K562 (cell line): ENCODE data around the gene LAMTOR4. TPM values are rescaled to one million over a fixed set of nuclear protein-coding genes. Genes with fewer than 3 reads are reported as not detected.

Experiments used
- ARID3B ChIP-seq: fragments of 250-450 bp; sonication (Bioruptor Pico); IDR thresholded peaks from 2 replicates; pipeline ENCODE4 v1.4.0; 2020; ENCODE audit warnings: borderline replicate concordance
- CBX3 ChIP-seq, 2 experiments: IDR thresholded peaks; 1 replicate in 1 of 2; 2 replicates in 1 of 2; pipeline ENCODE4 v1.6.1; 2012; ENCODE audit warnings: inconsistent platforms in 2 of 2, low read length in 2 of 2, borderline replicate concordance in 1 of 2, control low read depth in 1 of 2
- CHD4 ChIP-seq: fragments of 200-600 bp; sonication (generic); IDR thresholded peaks from 3 replicates; pipeline ENCODE4 v1.6.1; 2012; ENCODE audit warnings: low read depth, mild to moderate bottlenecking, mixed read lengths, low read length, inconsistent platforms; ENCODE audit not compliant: insufficient read depth, insufficient replicate concordance, poor library complexity, severe bottlenecking
- ETV6 ChIP-seq, 3 experiments: fragments of 150-350 bp in 1 of 3; sonication (generic) in 1 of 3; formaldehyde crosslinking in 1 of 3; IDR thresholded peaks; 2 replicates each; pipeline versions ENCODE4 v1.6.1 to v1.8.0; 2014 to 2022; ENCODE audit warnings: borderline replicate concordance in 2 of 3, low read depth in 2 of 3, antibody characterized with exemption in 1 of 3, low read length in 1 of 3, mild to moderate bottlenecking in 1 of 3, missing genetic modification reagents in 1 of 3
- GATA2 ChIP-seq: sonication (generic); formaldehyde crosslinking; IDR thresholded peaks from 2 replicates; pipeline ENCODE4 v1.4.0; 2020; ENCODE audit warnings: mild to moderate bottlenecking, missing genetic modification reagents
- HDAC2 ChIP-seq: fragments of 450-650 bp; IDR thresholded peaks from 2 replicates; pipeline ENCODE4 v1.6.1; 2016; ENCODE audit warnings: mild to moderate bottlenecking
- KHSRP ChIP-seq: fragments of 450-650 bp; IDR thresholded peaks from 2 replicates; pipeline ENCODE4 v1.6.1; 2017
- L3MBTL2 ChIP-seq: fragments of 450-650 bp; IDR thresholded peaks from 2 replicates; pipeline ENCODE4 v1.6.1; 2016; ENCODE audit warnings: mild to moderate bottlenecking, moderate library complexity
- MEF2D ChIP-seq: conservative IDR thresholded peaks from 2 replicates; pipeline ENCODE4 v1.6.1; 2016; ENCODE audit warnings: low read depth, missing genetic modification characterization, missing compliant biosample characterization
- MTA1 ChIP-seq: fragments of 450-650 bp; IDR thresholded peaks from 2 replicates; pipeline ENCODE4 v1.6.1; 2017; ENCODE audit warnings: borderline replicate concordance
- NR1H2 ChIP-seq: sonication (generic); formaldehyde crosslinking; IDR thresholded peaks from 2 replicates; pipeline ENCODE4 v1.4.0; 2020; ENCODE audit warnings: mild to moderate bottlenecking, missing genetic modification reagents
- PML ChIP-seq: IDR thresholded peaks from 2 replicates; pipeline ENCODE4 v1.6.1; 2012; ENCODE audit warnings: low read length, inconsistent platforms
- POLR2AphosphoS5 ChIP-seq: IDR thresholded peaks from 2 replicates; pipeline ENCODE4 v1.6.1; 2011; ENCODE audit warnings: mild to moderate bottlenecking, low read depth, low read length, moderate library complexity; ENCODE audit not compliant: control insufficient read depth, insufficient read depth
- RBM22 ChIP-seq: fragments of 200-400 bp; formaldehyde crosslinking; IDR thresholded peaks from 2 replicates; pipeline ENCODE4 v1.6.1; 2018; ENCODE audit warnings: low read length, low read depth; ENCODE audit not compliant: poor library complexity, severe bottlenecking
- RBM39 ChIP-seq: fragments of 200-400 bp; formaldehyde crosslinking; optimal IDR thresholded peaks from 2 replicates; pipeline ENCODE3; 2018; ENCODE audit warnings: low read depth, low read length
- SRF ChIP-seq, 2 experiments: fragments of 250-450, 450-650 bp in 1 of 2; sonication (Bioruptor Pico) in 1 of 2; sonication (generic) in 1 of 2; formaldehyde crosslinking; IDR thresholded peaks; 2 replicates each; pipeline versions ENCODE4 v1.5.0 to v1.5.1; 2020 to 2022; ENCODE audit warnings: mild to moderate bottlenecking in 1 of 2, missing genetic modification reagents in 1 of 2
- ZBTB34 ChIP-seq: fragments of 250-450 bp; sonication (Bioruptor Pico); IDR thresholded peaks from 2 replicates; pipeline ENCODE4 v1.8.0; 2021; ENCODE audit warnings: mild to moderate bottlenecking, moderate library complexity
- polyA plus RNA-seq, 8 experiments: library from polyadenylated mRNA; depleted of rRNA in 4 of 8; stranded (reverse) in 5 of 8; unstranded in 3 of 8; fragments of >200 nt; fragmentation: Nextera tagmentation in 2 of 8; fragmentation: Illumina TruSeq in 1 of 8; extraction: Ambion mirVana in 2 of 8; extraction: Trizol in 1 of 8; gene quantifications; 2 replicates each; pipeline versions ENCODE4 v1.2.1 to v1.2.3, GENCODE V29; 2011 to 2014; ENCODE audit warnings: inconsistent platforms in 1 of 8, missing spikeins in 1 of 8
- total RNA-seq, 7 experiments: library from RNA; depleted of rRNA in 6 of 7; stranded (reverse); fragments of >200 nt in 6 of 7; fragmentation: Illumina TruSeq in 2 of 7; extraction: Trizol in 2 of 7; gene quantifications; 2 replicates each; pipeline versions ENCODE4 v1.2.1 to v1.2.3, GENCODE V29; 2011 to 2021; ENCODE audit warnings: low replicate concordance in 1 of 7
- TF ChIP-seq, protein P1 (sequence below), 2 experiments: fragments of 450-650 bp; conservative IDR thresholded peaks; 2 replicates each; pipeline ENCODE4 v1.6.1; 2017; ENCODE audit warnings: mild to moderate bottlenecking in 2 of 2, moderate library complexity in 2 of 2
- TF ChIP-seq, protein P2 (sequence below): sonication (generic); formaldehyde crosslinking; IDR thresholded peaks from 2 replicates; pipeline ENCODE4 v1.8.1; 2023; ENCODE audit warnings: mild to moderate bottlenecking, missing genetic modification reagents

LAMTOR4 gene
- total and polyA plus RNA-seq, 9 of the 15 experiments (the other 6 are each of a cell fraction or from before 2014, with no cell fraction given): 79.6 to 314 (median 195) TPM

GRCh38 chr7:100158229-100159098 is 9.7 kb downstream of the LAMTOR4 start, which contains the start of gene TRAPPC14 (continued):
- TF ChIP-seq ZBTB34 (CRISPR knock-in tag): no peak
- peak; percentile 79 for TF ChIP-seq POLR2AphosphoS5
- TF ChIP-seq RBM22: peak; percentile 84
- TF ChIP-seq NR1H2 (CRISPR knock-in tag): no peak
- TF ChIP-seq, protein P1, sequence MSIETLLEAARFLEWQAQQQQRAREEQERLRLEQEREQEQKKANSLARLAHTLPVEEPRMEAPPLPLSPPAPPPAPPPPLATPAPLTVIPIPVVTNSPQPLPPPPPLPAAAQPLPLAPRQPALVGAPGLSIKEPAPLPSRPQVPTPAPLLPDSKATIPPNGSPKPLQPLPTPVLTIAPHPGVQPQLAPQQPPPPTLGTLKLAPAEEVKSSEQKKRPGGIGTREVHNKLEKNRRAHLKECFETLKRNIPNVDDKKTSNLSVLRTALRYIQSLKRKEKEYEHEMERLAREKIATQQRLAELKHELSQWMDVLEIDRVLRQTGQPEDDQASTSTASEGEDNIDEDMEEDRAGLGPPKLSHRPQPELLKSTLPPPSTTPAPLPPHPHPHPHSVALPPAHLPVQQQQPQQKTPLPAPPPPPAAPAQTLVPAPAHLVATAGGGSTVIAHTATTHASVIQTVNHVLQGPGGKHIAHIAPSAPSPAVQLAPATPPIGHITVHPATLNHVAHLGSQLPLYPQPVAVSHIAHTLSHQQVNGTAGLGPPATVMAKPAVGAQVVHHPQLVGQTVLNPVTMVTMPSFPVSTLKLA (conservative IDR thresholded peaks at IDR 0.05): peak; percentile 66 to 85
- TF ChIP-seq ARID3B: 0 out of 2 replicates have a peak, but pooled peaks have one; percentile 19
- peak; percentile 70; the same call in 1 of the 2 replicates for TF ChIP-seq PML
- TF ChIP-seq CHD4: peak; percentile 73
- TF ChIP-seq MEF2D (tag): no peak
- TF ChIP-seq CBX3 (IDR thresholded peaks at IDR 0.05; ENCODE audit: borderline replicate concordance in 1 of 2, low read length in 2 of 2): peak in 1 of 2 experiments; percentile 54; a peak in 1 of 3 replicates
- TF ChIP-seq SRF (CRISPR knock-in tag; IDR thresholded peaks at IDR 0.05): no peak; a peak in 1 of 4 replicates
- TF ChIP-seq RBM39: no peak
- TF ChIP-seq HDAC2: peak; percentile 66; the same call in 1 of the 2 replicates
- peak in 1 of 2 experiments; percentile 50; a peak in 2 of 4 replicates for TF ChIP-seq ETV6 (IDR thresholded peaks at IDR 0.05; ENCODE audit: borderline replicate concordance in 1 of 2, low read depth in 2 of 2, low read length in 1 of 2)
- TF ChIP-seq ETV6 (CRISPR knock-in tag; IDR thresholded peaks at IDR 0.05; ENCODE audit: borderline replicate concordance): no peak
- TF ChIP-seq, protein P2, sequence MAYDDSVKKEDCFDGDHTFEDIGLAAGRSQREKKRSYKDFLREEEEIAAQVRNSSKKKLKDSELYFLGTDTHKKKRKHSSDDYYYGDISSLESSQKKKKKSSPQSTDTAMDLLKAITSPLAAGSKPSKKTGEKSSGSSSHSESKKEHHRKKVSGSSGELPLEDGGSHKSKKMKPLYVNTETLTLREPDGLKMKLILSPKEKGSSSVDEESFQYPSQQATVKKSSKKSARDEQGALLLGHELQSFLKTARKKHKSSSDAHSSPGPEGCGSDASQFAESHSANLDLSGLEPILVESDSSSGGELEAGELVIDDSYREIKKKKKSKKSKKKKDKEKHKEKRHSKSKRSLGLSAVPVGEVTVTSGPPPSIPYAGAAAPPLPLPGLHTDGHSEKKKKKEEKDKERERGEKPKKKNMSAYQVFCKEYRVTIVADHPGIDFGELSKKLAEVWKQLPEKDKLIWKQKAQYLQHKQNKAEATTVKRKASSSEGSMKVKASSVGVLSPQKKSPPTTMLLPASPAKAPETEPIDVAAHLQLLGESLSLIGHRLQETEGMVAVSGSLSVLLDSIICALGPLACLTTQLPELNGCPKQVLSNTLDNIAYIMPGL (CRISPR knock-in tag): peak; percentile 76; the same call in 1 of the 2 replicates
- no peak for TF ChIP-seq MTA1
- peak; percentile 69 for TF ChIP-seq L3MBTL2
- TF ChIP-seq GATA2: no peak
- no peak for TF ChIP-seq KHSRP
